GM15510 (cell line): Measurements from ENCODE around the gene MED12L.

Experiments
- POLR2A ChIP-seq: IDR thresholded peaks from 3 replicates; pipeline ENCODE4 v1.6.1; 2011; ENCODE audit warnings: borderline replicate concordance; ENCODE audit not compliant: insufficient read length; ENCODE audit errors: extremely low read depth

Gene MED12L

DNA sequence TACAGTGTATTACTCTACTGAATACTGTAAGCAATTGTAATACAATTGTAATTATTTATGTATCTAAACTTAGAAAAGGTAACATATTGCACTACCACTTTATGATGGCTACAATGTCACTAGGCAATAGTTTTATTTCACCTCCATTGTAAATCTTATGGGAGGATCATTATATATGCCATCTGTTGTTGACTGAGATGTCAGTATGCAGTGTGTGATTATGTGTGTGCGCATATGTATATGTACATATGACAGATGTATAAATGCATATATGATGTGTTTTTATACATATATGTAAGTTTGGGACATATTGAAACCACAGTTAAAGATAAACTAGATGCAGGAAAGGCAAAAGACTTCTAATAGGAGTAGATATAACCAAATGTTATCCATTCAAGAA is 366.9 kb downstream of the MED12L start:
- no peak for TF ChIP-seq POLR2A

DNA sequence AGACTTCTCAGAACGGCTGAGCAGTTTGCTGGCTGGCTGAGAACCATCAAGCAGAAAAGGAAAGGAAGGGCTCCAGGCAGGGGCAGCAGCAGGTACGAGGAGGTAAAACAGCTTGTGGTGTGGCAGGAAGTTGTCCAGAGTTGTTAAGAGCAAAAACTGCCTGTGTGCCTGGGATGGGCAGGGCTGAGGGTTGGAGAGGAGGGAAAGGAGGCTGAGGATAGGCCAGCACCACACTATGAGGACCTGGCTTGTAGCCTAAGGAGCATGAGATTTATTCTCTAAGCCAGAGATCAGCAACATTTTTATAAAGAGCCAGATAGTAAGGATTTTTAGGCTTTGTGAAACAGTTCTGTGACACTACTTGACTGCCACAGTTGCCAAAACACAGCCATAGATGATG is 367.4 kb downstream of the MED12L start:
- no peak for TF ChIP-seq POLR2A

DNA sequence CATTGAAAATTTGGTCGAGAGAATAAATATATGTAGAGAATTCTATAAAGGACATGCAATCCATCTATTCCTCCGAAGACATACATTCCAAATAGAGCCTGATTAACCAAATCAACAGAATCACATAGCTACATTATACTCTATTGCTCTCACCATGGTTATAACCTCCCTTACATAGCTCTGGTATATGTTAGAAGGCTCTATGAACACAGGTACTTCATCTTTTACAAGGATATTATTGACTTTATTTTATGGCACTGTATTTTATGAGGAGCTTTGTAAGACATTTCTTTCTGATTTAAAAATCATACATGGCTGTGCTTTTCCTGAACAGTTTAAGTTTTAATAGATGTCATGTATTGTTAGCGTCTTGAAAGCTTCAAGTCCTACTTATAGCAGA is 370.6 kb downstream of the MED12L start:
- TF ChIP-seq POLR2A: no peak

DNA sequence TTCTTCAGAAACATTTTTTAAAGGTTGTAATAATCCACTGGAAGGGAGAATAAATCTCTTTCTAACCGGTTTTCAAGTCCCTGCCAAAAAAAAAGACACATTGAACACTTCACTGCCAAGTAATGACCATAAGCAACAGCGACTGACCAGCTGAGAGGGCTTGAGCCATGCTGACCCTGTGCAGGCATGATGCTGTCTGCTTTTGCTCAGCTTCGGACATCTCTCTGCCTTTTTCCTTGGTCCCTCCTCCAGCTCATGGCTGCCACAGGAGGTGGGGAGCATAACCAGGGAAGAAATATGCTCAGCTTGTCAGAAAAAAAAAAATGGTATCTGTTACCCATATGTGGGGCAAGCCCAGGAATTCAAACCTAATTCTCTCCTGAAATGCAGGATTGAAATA is 373.9 kb downstream of the MED12L start:
- no peak for TF ChIP-seq POLR2A

DNA sequence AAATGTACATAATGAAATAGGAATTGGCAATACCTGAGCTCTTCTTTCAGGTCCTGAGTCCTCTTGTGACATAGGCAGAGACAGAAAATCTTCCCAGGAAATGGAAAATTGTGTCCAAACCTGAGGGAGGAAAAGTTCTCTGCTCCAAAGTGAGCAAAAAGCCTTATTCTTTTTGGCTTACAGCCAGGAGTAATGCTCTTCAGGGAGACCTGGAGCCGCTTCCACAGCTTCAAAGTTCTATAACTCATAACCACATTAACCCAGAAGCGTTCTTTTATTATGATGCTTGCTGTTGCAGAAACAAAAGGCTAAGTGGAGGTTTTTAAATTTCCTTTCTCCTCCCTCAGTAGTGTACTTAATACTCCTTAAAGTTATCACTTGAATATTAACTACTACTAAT is 374.8 kb downstream of the MED12L start:
- TF ChIP-seq POLR2A: no peak

DNA sequence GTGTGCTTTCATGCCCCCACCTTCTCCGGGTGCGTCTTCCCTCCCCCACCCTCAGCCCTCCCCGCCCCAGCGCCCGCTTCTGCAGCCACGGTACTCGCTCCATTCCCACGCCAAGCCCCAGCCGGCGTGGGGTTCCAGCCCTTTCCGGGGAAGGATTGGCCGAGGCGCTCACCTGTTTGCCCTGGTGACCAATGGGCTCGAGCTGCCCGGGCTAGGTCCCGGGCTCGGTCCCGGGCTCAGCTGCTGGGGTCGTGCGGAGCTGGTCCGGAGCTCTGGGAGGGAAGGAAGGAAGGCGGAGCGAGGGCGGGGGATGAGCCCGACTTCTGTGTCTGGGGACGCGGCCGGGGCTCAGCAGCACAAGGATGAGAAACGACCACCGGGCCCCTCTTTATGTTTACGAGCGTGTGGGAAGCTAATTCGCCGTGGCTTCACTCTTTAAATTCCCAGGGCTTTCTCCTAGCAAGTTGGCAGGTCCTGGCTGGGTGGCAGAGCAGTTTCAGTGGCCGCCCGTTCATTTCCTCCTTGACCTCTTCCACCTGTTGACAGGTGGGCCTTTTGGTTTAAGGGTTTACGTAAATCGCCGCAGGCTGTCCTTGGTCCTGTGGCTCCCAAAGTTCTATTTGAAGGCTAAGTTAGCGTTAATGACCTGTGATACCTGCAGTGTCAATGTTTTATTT is 375.4 kb downstream of the MED12L start, which contains the start of gene IGSF10:
Gene IGSF10, minus strand, starts transcription at position 288 of the 677 bp plus-strand sequence. CDS start 2,352 bp downstream, outside the sequence.
- TF ChIP-seq POLR2A: no peak

DNA sequence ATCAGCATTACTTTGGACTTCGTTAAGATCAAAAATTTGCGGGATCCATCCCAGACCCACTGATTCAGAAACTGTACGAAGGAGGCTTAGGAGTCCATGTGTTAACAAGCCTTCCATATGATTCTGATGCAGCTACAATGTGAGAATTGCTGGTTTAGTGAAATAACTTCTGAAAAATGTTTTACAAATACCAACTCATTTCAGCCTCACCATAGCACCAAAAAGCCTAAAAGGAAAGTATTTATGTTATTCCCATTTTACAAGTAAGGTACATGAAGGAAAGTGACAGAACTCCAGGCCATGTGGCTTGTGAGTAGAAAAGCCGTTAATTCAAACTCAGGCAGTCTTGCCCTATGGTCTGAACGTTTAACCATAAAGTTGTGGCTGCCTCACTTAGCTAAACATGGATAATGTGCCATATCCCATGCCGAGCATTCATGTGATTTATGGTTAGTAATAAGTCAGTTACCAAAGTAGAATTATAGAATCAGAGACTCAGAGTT is 376.9 kb downstream of the MED12L start:
- TF ChIP-seq POLR2A: no peak

DNA sequence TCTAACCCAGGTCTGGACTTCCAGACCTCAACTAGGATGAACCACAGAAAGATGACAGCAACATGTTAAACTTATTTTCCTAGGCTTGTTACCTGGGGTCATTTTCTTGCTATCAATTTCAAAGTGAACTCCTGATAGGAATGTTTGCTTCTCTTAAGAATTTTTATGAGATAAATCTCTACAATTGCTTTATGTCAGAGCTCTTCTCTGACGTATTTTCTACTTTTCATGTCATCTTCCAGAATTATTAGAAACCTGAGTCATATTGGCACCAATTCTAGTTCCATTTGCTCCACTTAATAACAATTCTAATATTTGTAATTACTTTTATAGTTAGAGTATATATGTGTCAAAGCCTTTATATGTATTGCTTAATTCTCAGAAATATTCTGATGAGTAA is 377.5 kb downstream of the MED12L start:
- no peak for TF ChIP-seq POLR2A

DNA sequence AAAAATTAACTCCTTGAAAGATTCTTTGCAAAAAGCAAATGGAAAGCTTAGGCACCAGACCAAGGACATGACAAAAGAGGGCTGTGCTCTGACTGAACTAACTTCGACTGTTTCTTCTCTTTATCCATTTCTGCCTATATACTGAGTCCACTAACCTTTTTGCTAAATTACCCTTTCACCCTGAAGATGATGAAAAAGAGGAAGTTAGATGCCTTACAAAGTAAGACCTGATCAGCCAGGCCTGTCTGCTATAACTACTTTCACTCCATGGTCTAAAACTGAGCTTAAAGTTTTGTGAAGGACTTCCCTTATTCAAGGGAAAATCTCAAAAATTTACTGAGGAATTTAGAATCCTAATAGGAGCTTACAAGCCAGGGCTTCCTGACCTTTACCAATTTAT is 381.6 kb downstream of the MED12L start:
- no peak for TF ChIP-seq POLR2A

DNA sequence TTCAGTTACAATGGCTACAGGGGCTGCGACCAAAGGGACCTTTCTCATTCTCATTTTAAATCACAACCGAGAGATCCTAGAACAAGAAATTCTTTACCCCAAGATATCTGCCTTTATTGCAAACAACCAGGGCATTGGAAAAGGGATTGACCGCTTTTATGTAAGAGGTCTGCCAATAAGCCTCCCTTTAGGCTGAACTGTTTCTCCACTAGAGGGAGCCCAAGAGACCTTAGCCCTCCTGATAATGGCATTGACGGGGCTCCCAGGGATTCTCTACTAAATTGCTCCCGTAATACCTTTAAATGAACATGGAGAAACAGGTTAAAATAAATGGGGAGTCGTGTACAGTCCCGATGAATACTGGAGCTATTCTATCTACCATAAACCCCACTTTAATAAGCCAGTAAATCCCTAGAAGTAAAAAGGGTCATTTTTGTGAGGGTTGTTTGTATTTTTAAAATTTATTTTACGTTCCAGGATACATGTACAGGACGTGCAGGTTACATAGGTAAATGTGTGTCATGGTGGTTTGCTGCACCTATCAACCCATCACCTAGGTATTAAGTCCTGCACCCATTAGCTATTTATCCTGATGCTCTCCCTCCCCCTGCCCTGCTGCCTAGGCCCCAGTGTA is 382.9 kb downstream of the MED12L start:
- no peak for TF ChIP-seq POLR2A

DNA sequence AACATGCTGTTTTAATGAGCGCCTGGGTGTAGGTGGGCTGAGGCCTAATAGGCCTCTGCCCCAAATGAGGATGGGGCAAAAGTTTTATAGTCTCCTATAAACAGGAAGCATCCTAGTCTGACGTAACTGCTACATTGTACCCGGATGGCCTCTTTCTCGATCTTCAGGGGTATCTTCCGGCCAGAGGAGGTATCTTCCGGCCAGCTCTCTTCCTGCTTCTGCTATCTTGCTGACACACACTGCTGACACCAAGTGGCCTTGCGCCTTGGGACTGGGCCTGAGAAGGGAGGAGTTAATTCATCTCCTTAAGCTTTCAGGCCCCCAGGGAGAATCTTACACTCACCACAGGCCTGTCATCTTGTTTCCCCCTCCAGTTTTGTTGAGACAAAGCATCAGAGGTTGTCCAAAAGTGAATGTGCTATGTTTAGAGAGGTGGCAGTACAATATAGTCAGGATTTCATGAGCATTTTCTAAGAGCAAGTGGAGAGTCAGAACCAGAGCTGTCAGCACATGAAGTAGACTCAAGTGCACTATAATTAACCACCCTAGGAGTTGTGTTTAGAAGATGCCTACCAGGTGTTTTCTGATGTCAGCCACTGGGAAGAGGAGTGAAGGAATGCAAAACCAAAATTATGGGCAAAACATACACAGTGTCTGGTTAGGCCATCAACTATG is 391.0 kb downstream of the MED12L start:
- TF ChIP-seq POLR2A: no peak

DNA sequence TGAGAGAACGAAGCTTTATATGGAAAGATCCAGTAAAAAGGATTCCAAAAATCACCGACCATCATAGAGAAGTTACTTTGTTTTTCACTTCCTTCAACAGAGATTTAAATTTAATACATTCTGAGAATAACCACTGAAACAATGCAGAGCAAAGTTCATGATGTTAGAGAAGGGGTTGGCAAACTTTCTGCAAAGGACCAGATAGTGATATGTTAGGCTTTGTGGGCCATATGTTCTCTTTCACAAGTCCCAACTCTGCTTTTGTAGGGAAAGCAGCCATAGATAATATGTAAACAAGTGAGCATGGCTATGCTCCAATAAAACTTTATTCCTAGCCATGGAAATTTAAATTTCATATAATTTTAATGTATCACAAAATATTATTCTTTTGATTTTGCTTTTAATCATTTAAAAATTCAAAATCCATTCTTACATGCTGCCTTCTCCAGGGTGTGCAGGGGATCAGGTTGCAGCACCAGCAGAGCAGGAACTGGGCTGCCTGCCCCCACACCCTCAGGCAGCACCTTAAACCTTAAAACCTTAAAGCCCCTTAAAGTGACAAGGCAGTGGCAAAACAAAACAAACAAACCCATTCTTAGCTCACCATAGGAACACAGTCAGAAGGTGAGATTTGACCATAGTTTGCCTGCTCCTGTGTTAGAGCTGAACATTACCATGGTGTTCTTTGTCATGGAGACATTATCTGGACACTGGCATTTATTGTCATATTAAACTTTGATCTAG is 392.3 kb downstream of the MED12L start:
- no peak for TF ChIP-seq POLR2A

DNA sequence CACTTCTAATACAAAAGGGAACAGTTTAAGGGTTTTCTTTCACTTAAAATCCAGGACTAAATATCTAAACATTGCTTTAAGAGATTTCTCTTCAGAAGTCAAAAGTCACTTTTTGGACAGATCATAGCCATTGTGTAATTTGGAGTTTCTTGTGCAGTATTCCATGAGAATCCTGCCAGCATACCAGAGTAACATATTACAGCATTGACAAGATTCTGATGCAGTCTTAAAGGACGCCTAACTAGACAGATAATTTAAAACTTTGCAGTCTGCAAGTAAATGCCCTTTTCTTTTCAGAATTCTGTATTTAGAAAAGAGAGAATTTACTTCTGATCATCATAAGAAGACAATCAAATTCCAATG is 392.9 kb downstream of the MED12L start:
- TF ChIP-seq POLR2A: no peak

DNA sequence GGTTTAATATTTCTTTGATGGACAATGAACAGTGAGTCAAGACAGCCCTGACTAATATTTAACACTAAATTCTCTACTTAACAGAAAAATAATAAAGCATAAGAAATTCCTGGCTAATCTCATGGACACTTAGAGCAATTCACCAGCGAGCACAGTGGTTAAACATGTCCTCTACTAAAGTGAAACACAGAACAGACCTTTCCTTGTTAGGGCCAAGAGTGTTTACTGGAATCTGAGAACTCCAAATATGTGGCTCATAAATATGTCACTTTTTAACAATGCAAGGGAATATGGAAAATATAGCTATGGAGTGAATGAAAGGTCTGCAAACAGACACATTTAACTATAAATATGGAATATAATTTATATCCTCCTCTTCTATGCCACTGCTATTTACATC is 394.0 kb downstream of the MED12L start:
- no peak for TF ChIP-seq POLR2A

DNA sequence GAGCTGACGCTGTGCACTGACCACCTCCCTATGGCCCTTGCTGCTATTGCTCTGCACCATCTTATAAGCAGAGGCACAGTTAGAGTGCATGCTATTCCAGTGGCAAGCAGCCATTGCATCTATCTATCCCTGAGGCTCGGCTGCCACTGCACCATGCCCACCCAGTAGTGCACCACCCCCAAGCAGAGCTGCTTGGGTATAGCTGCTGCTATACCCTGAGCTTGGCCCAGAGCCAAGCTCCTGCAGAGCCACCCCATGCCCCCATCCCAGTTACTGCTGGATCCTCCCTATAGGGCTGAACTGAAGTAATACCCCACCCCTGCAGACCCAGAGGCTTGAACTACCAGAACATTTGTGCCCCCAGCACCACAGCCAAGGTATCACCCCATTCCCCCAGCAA is 395.0 kb downstream of the MED12L start:
- TF ChIP-seq POLR2A: no peak
